ENCODE results near the gene RFK.

RFK gene

GRCh38 chr9:76379494-76379893 is 14.7 kb downstream of the RFK start:
- Histone ChIP-seq H3K4me3 (ENCODE audit: low read depth, low read length) (no peak overlapping the region), H3K9me3 (ENCODE audit: control insufficient read depth, insufficient read depth, low read length) (no peaks in the 10 kb centered on the region), H3K27me3 (ENCODE audit: control insufficient read depth, insufficient read depth, low read length) (no peaks in the 10 kb centered on the region)

GRCh38 chr9:76378367-76379073 is 15.7 kb downstream of the RFK start:
- H3K27me3 ChIP-seq (ENCODE audit: control insufficient read depth, insufficient read depth, low read length): no peaks in the 10 kb centered on the region
- H3K4me3 ChIP-seq (ENCODE audit: low read depth, low read length): no peak overlapping the region
- H3K4me1 ChIP-seq (ENCODE audit: control insufficient read depth, insufficient read depth, low read length): peaks cover 7% of the 10 kb centered on the region
- no peak overlapping the region for H3K9ac ChIP-seq (ENCODE audit: low read depth, low read length)
- H3K9me3 ChIP-seq (ENCODE audit: control insufficient read depth, insufficient read depth, low read length): no peaks in the 10 kb centered on the region
- no peaks in the 10 kb centered on the region for H3K36me3 ChIP-seq (ENCODE audit: control insufficient read depth, insufficient read depth, low read length)

More at GRCh38 chr9:76379494-76379893, 14.7 kb downstream of the RFK start:
- Histone ChIP-seq H3K36me3 (ENCODE audit: control insufficient read depth, insufficient read depth, low read length) (no peaks in the 10 kb centered on the region), H3K9ac (ENCODE audit: low read depth, low read length) (no peak overlapping the region), H3K4me1 (ENCODE audit: control insufficient read depth, insufficient read depth, low read length) (peaks cover 7% of the 10 kb centered on the region)

- Histone ChIP-seq H3K27me3 (ENCODE audit: control insufficient read depth, insufficient read depth, low read length) (no peaks in the 10 kb centered on the region), H3K9me3 (ENCODE audit: control insufficient read depth, insufficient read depth, low read length) (no peaks in the 10 kb centered on the region), H3K4me1 (ENCODE audit: control insufficient read depth, insufficient read depth, low read length) (peaks cover 7% of the 10 kb centered on the region), H3K9ac (ENCODE audit: low read depth, low read length) (no peak overlapping the region), H3K4me3 (ENCODE audit: low read depth, low read length) (no peak overlapping the region), H3K36me3 (ENCODE audit: control insufficient read depth, insufficient read depth, low read length) (no peaks in the 10 kb centered on the region)
Observed at GRCh38 chr9:76377791-76378190, 16.4 kb downstream of the RFK start.

GRCh38 chr9:76374783-76375559 is 19.3 kb downstream of the RFK start:
- H3K9me3 ChIP-seq (ENCODE audit: control insufficient read depth, insufficient read depth, low read length): no peaks in the 10 kb centered on the region
- no peaks in the 10 kb centered on the region for H3K27me3 ChIP-seq (ENCODE audit: control insufficient read depth, insufficient read depth, low read length)
- no peak overlapping the region for H3K9ac ChIP-seq (ENCODE audit: low read depth, low read length)
- H3K4me1 ChIP-seq (ENCODE audit: control insufficient read depth, insufficient read depth, low read length): peaks cover 7% of the 10 kb centered on the region
- H3K4me3 ChIP-seq (ENCODE audit: low read depth, low read length): no peak overlapping the region
- H3K36me3 ChIP-seq (ENCODE audit: control insufficient read depth, insufficient read depth, low read length): no peaks in the 10 kb centered on the region

GRCh38 chr9:76373784-76374474 is 20.3 kb downstream of the RFK start:
- H3K9me3 ChIP-seq (ENCODE audit: control insufficient read depth, insufficient read depth, low read length): no peaks in the 10 kb centered on the region
- H3K4me1 ChIP-seq (ENCODE audit: control insufficient read depth, insufficient read depth, low read length): peaks cover 7% of the 10 kb centered on the region
- no peak overlapping the region for H3K9ac ChIP-seq (ENCODE audit: low read depth, low read length)
- no peak overlapping the region for H3K4me3 ChIP-seq (ENCODE audit: low read depth, low read length)
- no peaks in the 10 kb centered on the region for H3K36me3 ChIP-seq (ENCODE audit: control insufficient read depth, insufficient read depth, low read length)
- no peaks in the 10 kb centered on the region for H3K27me3 ChIP-seq (ENCODE audit: control insufficient read depth, insufficient read depth, low read length)

- Histone ChIP-seq H3K4me3 (ENCODE audit: low read depth, low read length) (no peak overlapping the region), H3K4me1 (ENCODE audit: control insufficient read depth, insufficient read depth, low read length) (peaks cover 7% of the 10 kb centered on the region), H3K9me3 (ENCODE audit: control insufficient read depth, insufficient read depth, low read length) (no peaks in the 10 kb centered on the region), H3K9ac (ENCODE audit: low read depth, low read length) (no peak overlapping the region), H3K36me3 (ENCODE audit: control insufficient read depth, insufficient read depth, low read length) (no peaks in the 10 kb centered on the region), H3K27me3 (ENCODE audit: control insufficient read depth, insufficient read depth, low read length) (no peaks in the 10 kb centered on the region)
Observed at GRCh38 chr9:76373173-76373783, 20.9 kb downstream of the RFK start.

GRCh38 chr9:76372336-76372735 is 21.9 kb downstream of the RFK start:
- H3K9ac ChIP-seq (ENCODE audit: low read depth, low read length): no peak overlapping the region
- no peaks in the 10 kb centered on the region for H3K9me3 ChIP-seq (ENCODE audit: control insufficient read depth, insufficient read depth, low read length)
- no peaks in the 10 kb centered on the region for H3K27me3 ChIP-seq (ENCODE audit: control insufficient read depth, insufficient read depth, low read length)
- no peaks in the 10 kb centered on the region for H3K36me3 ChIP-seq (ENCODE audit: control insufficient read depth, insufficient read depth, low read length)
- no peak overlapping the region for H3K4me3 ChIP-seq (ENCODE audit: low read depth, low read length)
- H3K4me1 ChIP-seq (ENCODE audit: control insufficient read depth, insufficient read depth, low read length): peaks cover 7% of the 10 kb centered on the region

GRCh38 chr9:76371901-76372300 is 22.3 kb downstream of the RFK start:
- H3K9me3 ChIP-seq (ENCODE audit: control insufficient read depth, insufficient read depth, low read length): no peaks in the 10 kb centered on the region
- no peaks in the 10 kb centered on the region for H3K36me3 ChIP-seq (ENCODE audit: control insufficient read depth, insufficient read depth, low read length)
- H3K4me3 ChIP-seq (ENCODE audit: low read depth, low read length): no peak overlapping the region
- H3K9ac ChIP-seq (ENCODE audit: low read depth, low read length): no peak overlapping the region
- peaks cover 7% of the 10 kb centered on the region for H3K4me1 ChIP-seq (ENCODE audit: control insufficient read depth, insufficient read depth, low read length)
- H3K27me3 ChIP-seq (ENCODE audit: control insufficient read depth, insufficient read depth, low read length): no peaks in the 10 kb centered on the region

GRCh38 chr9:76370396-76371023 is 23.7 kb downstream of the RFK start:
- H3K4me3 ChIP-seq (ENCODE audit: low read depth, low read length): no peak overlapping the region
- H3K9ac ChIP-seq (ENCODE audit: low read depth, low read length): no peak overlapping the region
- H3K36me3 ChIP-seq (ENCODE audit: control insufficient read depth, insufficient read depth, low read length): no peaks in the 10 kb centered on the region
- H3K27me3 ChIP-seq (ENCODE audit: control insufficient read depth, insufficient read depth, low read length): no peaks in the 10 kb centered on the region
- peaks cover 7% of the 10 kb centered on the region for H3K4me1 ChIP-seq (ENCODE audit: control insufficient read depth, insufficient read depth, low read length)
- H3K9me3 ChIP-seq (ENCODE audit: control insufficient read depth, insufficient read depth, low read length): no peaks in the 10 kb centered on the region

- H3K27me3 ChIP-seq (ENCODE audit: control insufficient read depth, insufficient read depth, low read length): no peaks in the 10 kb centered on the region
- H3K4me3 ChIP-seq (ENCODE audit: low read depth, low read length): no peak overlapping the region
- no peaks in the 10 kb centered on the region for H3K36me3 ChIP-seq (ENCODE audit: control insufficient read depth, insufficient read depth, low read length)
- no peak overlapping the region for H3K9ac ChIP-seq (ENCODE audit: low read depth, low read length)
- H3K4me1 ChIP-seq (ENCODE audit: control insufficient read depth, insufficient read depth, low read length): peaks cover under 1% of the 10 kb centered on the region
- H3K9me3 ChIP-seq (ENCODE audit: control insufficient read depth, insufficient read depth, low read length): no peaks in the 10 kb centered on the region
Observed at GRCh38 chr9:76369583-76369982, 24.6 kb downstream of the RFK start.

GRCh38 chr9:76366275-76366674 is 28.0 kb downstream of the RFK start:
- H3K9ac ChIP-seq (ENCODE audit: low read depth, low read length): no peak overlapping the region
- no peaks in the 10 kb centered on the region for H3K9me3 ChIP-seq (ENCODE audit: control insufficient read depth, insufficient read depth, low read length)
- H3K4me1 ChIP-seq (ENCODE audit: control insufficient read depth, insufficient read depth, low read length): no peaks in the 10 kb centered on the region
- no peaks in the 10 kb centered on the region for H3K27me3 ChIP-seq (ENCODE audit: control insufficient read depth, insufficient read depth, low read length)
- no peak overlapping the region for H3K4me3 ChIP-seq (ENCODE audit: low read depth, low read length)
- H3K36me3 ChIP-seq (ENCODE audit: control insufficient read depth, insufficient read depth, low read length): no peaks in the 10 kb centered on the region
